ENCODE results near the gene HDAC9.

The HDAC9 gene

GRCh38 chr7:18671176-18671575, 175.6 kb downstream of the HDAC9 start:
- Histone ChIP-seq H2AFZ (ENCODE audit: low read depth, low read length) (no peak overlapping the region), H3K27me3 (ENCODE audit: insufficient read depth, low read length, poor library complexity) (no peaks in the 10 kb centered on the region), H4K20me1 (ENCODE audit: insufficient read depth, low read length) (no peaks in the 10 kb centered on the region), H3K27ac (ENCODE audit: low read length) (no peak overlapping the region), H3K4me3 (ENCODE audit: low read depth in 1 of 2, low read length in 2 of 2) (no peak overlapping the region), H3K36me3 (ENCODE audit: insufficient read depth, low read length) (no peaks in the 10 kb centered on the region), H3K4me2 (ENCODE audit: insufficient read depth, low read length) (no peak overlapping the region), H3K9ac (ENCODE audit: low read depth, low read length) (no peak overlapping the region), H3K9me3 (ENCODE audit: insufficient read depth, low read length, severe bottlenecking) (no peaks in the 10 kb centered on the region), H3K4me1 (ENCODE audit: insufficient read depth, low read length) (no peaks in the 10 kb centered on the region), H3K79me2 (ENCODE audit: insufficient read depth, low read length) (no peaks in the 10 kb centered on the region)
- no peak for TF ChIP-seq EZH2 (IDR thresholded peaks at IDR 0.05; ENCODE audit: borderline replicate concordance, low read depth, low read length, severe bottlenecking)
- no peak for TF ChIP-seq CTCF (IDR thresholded peaks at IDR 0.05; ENCODE audit: borderline replicate concordance, extremely low read depth, low read length, poor library complexity, severe bottlenecking)
- DNase-seq (no peak), ATAC-seq (ENCODE audit: insufficient read depth, low read depth) (no peak)

DNA sequence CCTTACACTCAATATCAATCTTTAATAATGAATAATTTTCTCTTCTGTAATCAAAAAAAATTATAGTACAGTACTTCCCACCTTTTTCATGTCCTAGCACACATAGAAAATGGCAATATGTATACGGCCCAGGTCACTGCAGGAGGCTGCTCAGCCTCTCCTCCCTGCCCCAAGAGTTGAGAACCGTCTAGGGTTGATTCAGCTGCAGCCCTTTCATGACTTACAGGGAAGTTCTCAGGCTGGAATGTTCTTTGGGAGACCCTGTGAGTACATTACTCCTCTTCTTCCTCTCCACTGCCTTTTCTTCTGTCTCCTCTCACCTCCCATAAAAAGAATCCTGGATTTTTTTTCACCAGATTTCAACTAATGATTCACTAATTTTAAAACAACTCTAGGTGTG, 180.0 kb downstream of the HDAC9 start:
- ATAC-seq (ENCODE audit: insufficient read depth, low read depth) (no peak), DNase-seq (no peak)
- H3K27me3 ChIP-seq (ENCODE audit: insufficient read depth, low read length, poor library complexity): no peaks in the 10 kb centered on the region

DNA sequence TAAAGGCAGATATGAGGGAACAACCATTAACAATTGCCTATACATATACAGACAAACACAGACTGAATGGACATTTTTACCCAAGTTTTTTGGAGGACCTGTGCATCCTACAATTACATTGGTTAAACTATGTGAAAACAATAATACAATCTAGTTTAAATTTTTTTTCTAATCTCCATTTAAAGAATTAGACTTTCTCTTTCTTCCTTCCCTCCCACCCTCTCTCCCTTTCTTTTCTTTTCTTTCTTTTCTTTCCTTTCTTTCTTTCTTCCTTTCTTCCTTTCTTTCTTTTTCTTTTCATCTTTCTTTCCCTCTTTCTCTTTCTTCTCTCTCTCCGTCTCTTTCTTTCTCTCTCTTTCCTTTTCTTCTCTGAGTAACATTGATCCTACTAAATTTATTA, 183.7 kb downstream of the HDAC9 start:
- DNase-seq (no peak), ATAC-seq (ENCODE audit: insufficient read depth, low read depth) (no peak)
- Histone ChIP-seq H3K36me3 (ENCODE audit: insufficient read depth, low read length) (no peaks in the 10 kb centered on the region), H3K9ac (ENCODE audit: low read depth, low read length) (no peak overlapping the region), H3K27me3 (ENCODE audit: insufficient read depth, low read length, poor library complexity) (no peaks in the 10 kb centered on the region), H3K79me2 (ENCODE audit: insufficient read depth, low read length) (no peaks in the 10 kb centered on the region), H3K27ac (ENCODE audit: low read length) (no peak overlapping the region), H3K9me3 (ENCODE audit: insufficient read depth, low read length, severe bottlenecking) (no peaks in the 10 kb centered on the region), H3K4me1 (ENCODE audit: insufficient read depth, low read length) (no peaks in the 10 kb centered on the region), H4K20me1 (ENCODE audit: insufficient read depth, low read length) (no peaks in the 10 kb centered on the region), H3K4me2 (ENCODE audit: insufficient read depth, low read length) (no peak overlapping the region), H2AFZ (ENCODE audit: low read depth, low read length) (no peak overlapping the region), H3K4me3 (ENCODE audit: low read depth in 1 of 2, low read length in 2 of 2) (no peak overlapping the region)
- TF ChIP-seq EZH2 (IDR thresholded peaks at IDR 0.05; ENCODE audit: borderline replicate concordance, low read depth, low read length, severe bottlenecking) (no peak), CTCF (IDR thresholded peaks at IDR 0.05; ENCODE audit: borderline replicate concordance, extremely low read depth, low read length, poor library complexity, severe bottlenecking) (no peak)

More for the DNA sequence above, 180.0 kb downstream of the HDAC9 start:
- H4K20me1 ChIP-seq (ENCODE audit: insufficient read depth, low read length): no peaks in the 10 kb centered on the region
- H2AFZ ChIP-seq (ENCODE audit: low read depth, low read length): no peak overlapping the region
- H3K9me3 ChIP-seq (ENCODE audit: insufficient read depth, low read length, severe bottlenecking): no peaks in the 10 kb centered on the region
- no peak overlapping the region for H3K27ac ChIP-seq (ENCODE audit: low read length)
- no peaks in the 10 kb centered on the region for H3K4me1 ChIP-seq (ENCODE audit: insufficient read depth, low read length)
- H3K36me3 ChIP-seq (ENCODE audit: insufficient read depth, low read length): no peaks in the 10 kb centered on the region
- TF ChIP-seq CTCF (IDR thresholded peaks at IDR 0.05; ENCODE audit: borderline replicate concordance, extremely low read depth, low read length, poor library complexity, severe bottlenecking) (no peak), EZH2 (IDR thresholded peaks at IDR 0.05; ENCODE audit: borderline replicate concordance, low read depth, low read length, severe bottlenecking) (no peak)
- no peak overlapping the region for H3K4me3 ChIP-seq (ENCODE audit: low read depth in 1 of 2, low read length in 2 of 2)
- no peak overlapping the region for H3K9ac ChIP-seq (ENCODE audit: low read depth, low read length)
- no peak overlapping the region for H3K4me2 ChIP-seq (ENCODE audit: insufficient read depth, low read length)
- H3K79me2 ChIP-seq (ENCODE audit: insufficient read depth, low read length): no peaks in the 10 kb centered on the region

DNA sequence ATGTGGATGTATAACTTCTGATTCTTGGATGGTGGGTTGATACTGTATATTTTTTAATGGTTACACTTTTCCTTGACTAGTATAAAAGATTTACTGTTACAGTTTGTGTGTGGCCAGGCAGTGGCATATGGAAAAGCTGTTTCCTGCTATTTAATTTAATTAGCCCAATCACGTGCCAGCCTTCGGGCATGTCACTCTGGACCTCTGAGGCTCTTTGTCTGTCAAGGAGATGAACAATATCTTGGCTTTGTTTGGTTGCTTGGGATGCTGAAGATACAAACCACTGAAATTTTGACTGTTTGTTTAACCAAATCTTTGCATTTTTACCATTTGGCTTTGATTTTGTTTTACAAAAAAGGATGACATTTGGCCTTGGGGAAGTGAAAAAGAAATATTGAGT, 185.0 kb downstream of the HDAC9 start:
- H3K27me3 ChIP-seq (ENCODE audit: insufficient read depth, low read length, poor library complexity): no peaks in the 10 kb centered on the region
- H2AFZ ChIP-seq (ENCODE audit: low read depth, low read length): no peak overlapping the region
- no peak for DNase-seq
- H3K27ac ChIP-seq (ENCODE audit: low read length): no peak overlapping the region
- no peaks in the 10 kb centered on the region for H3K4me1 ChIP-seq (ENCODE audit: insufficient read depth, low read length)
- no peaks in the 10 kb centered on the region for H4K20me1 ChIP-seq (ENCODE audit: insufficient read depth, low read length)
- H3K9me3 ChIP-seq (ENCODE audit: insufficient read depth, low read length, severe bottlenecking): no peaks in the 10 kb centered on the region
- no peak overlapping the region for H3K4me3 ChIP-seq (ENCODE audit: low read depth in 1 of 2, low read length in 2 of 2)
- no peak overlapping the region for H3K4me2 ChIP-seq (ENCODE audit: insufficient read depth, low read length)
- no peak overlapping the region for H3K9ac ChIP-seq (ENCODE audit: low read depth, low read length)
- no peaks in the 10 kb centered on the region for H3K36me3 ChIP-seq (ENCODE audit: insufficient read depth, low read length)
- ATAC-seq (ENCODE audit: insufficient read depth, low read depth): no peak
- no peaks in the 10 kb centered on the region for H3K79me2 ChIP-seq (ENCODE audit: insufficient read depth, low read length)
- no peak for TF ChIP-seq EZH2 (IDR thresholded peaks at IDR 0.05; ENCODE audit: borderline replicate concordance, low read depth, low read length, severe bottlenecking)
- TF ChIP-seq CTCF (IDR thresholded peaks at IDR 0.05; ENCODE audit: borderline replicate concordance, extremely low read depth, low read length, poor library complexity, severe bottlenecking): no peak

Data from DND-41 (cell line).